GM12891 (cell line): ENCODE results near the gene NLGN1.

Experiments used
- PAX5 ChIP-seq: IDR thresholded peaks from 2 replicates; pipeline ENCODE4 v1.6.1; 2011; ENCODE audit warnings: low read length, moderate library complexity, mild to moderate bottlenecking; ENCODE audit not compliant: insufficient read depth, severe bottlenecking
- POLR2A ChIP-seq: IDR thresholded peaks from 2 replicates; pipeline ENCODE4 v1.6.1; 2011; ENCODE audit warnings: low read depth, low read length, control low read depth
- POLR2AphosphoS5 ChIP-seq: IDR thresholded peaks from 2 replicates; pipeline ENCODE4 v1.6.1; 2011; ENCODE audit warnings: low read depth, low read length, control low read depth
- SPI1 ChIP-seq: IDR thresholded peaks from 2 replicates; pipeline ENCODE4 v1.6.1; 2011; ENCODE audit warnings: low read depth, low read length, control low read depth
- TAF1 ChIP-seq: IDR thresholded peaks from 2 replicates; pipeline ENCODE4 v1.6.1; 2011; ENCODE audit warnings: low read depth, low read length, control low read depth

GRCh38 chr3:173789530-173790162 lies 392.1 kb downstream of the NLGN1 start:
- TF ChIP-seq POLR2AphosphoS5: no peak
- TF ChIP-seq POLR2A: no peak
- TF ChIP-seq PAX5: no peak
- TF ChIP-seq TAF1: no peak
- TF ChIP-seq SPI1: no peak
